Measurements from ENCODE around the gene ADM2.

ADM2 gene

GRCh38 chr22:50483556-50483955 is 2.2 kb downstream of the ADM2 start:
- no peak for TF ChIP-seq CTCF (IDR thresholded peaks at IDR 0.05; ENCODE audit: low read depth, low read length, missing control alignments)
- no peak for DNase-seq
- in situ Hi-C loops (cut with HindIII; ENCODE audit: low pct_ligation_motif_present, low sequenced_read_pairs) = no loop called here
- no peak overlapping the region for H3K4me3 ChIP-seq (ENCODE audit: low read depth, low read length)
- peaks cover 11% of the 10 kb centered on the region for H3K27me3 ChIP-seq (replicated peaks)
- no peaks in the 10 kb centered on the region for H3K36me3 ChIP-seq (replicated peaks)
- no peak overlapping the region for H3K27ac ChIP-seq

GRCh38 chr22:50483977-50484853 is 2.9 kb downstream of the ADM2 start:
- Histone ChIP-seq H3K36me3 (replicated peaks) (no peaks in the 10 kb centered on the region), H3K27me3 (replicated peaks) (peaks cover 11% of the 10 kb centered on the region), H3K4me3 (ENCODE audit: low read depth, low read length) (no peak overlapping the region), H3K27ac (no peak overlapping the region)
- no peak for DNase-seq
- in situ Hi-C loops (cut with HindIII; ENCODE audit: low pct_ligation_motif_present, low sequenced_read_pairs) = no loop called here
- no peak for TF ChIP-seq CTCF (IDR thresholded peaks at IDR 0.05; ENCODE audit: low read depth, low read length, missing control alignments)

- peaks cover 7% of the 10 kb centered on the region for H3K27me3 ChIP-seq (replicated peaks)
- DNase-seq = no peak
Observed at GRCh38 chr22:50485221-50486131, 4.1 kb downstream of the ADM2 start.

GRCh38 chr22:50486561-50487289 is 5.4 kb downstream of the ADM2 start, which contains the start of gene MIOX:
Gene MIOX, plus strand, starts transcription at chr22:50486859. Its CDS starts 39 bp downstream, at chr22:50486898.
- in situ Hi-C loops (cut with HindIII; ENCODE audit: low pct_ligation_motif_present, low sequenced_read_pairs) = no loop called here
- TF ChIP-seq CTCF (IDR thresholded peaks at IDR 0.05; ENCODE audit: low read depth, low read length, missing control alignments) = no peak
- H3K27ac ChIP-seq = no peak within 1 kb of the TSS

More at GRCh38 chr22:50485221-50486131, 4.1 kb downstream of the ADM2 start:
- no peak overlapping the region for H3K4me3 ChIP-seq (ENCODE audit: low read depth, low read length)
- H3K27ac ChIP-seq = no peak overlapping the region
- TF ChIP-seq CTCF (IDR thresholded peaks at IDR 0.05; ENCODE audit: low read depth, low read length, missing control alignments) = no peak
- in situ Hi-C loops (cut with HindIII; ENCODE audit: low pct_ligation_motif_present, low sequenced_read_pairs) = no loop called here
- no peaks in the 10 kb centered on the region for H3K36me3 ChIP-seq (replicated peaks)

GRCh38 chr22:50487290-50488005 is 6.1 kb downstream of the ADM2 start:
- no peaks in the 10 kb centered on the region for H3K36me3 ChIP-seq (replicated peaks)
- no peaks in the 10 kb centered on the region for H3K27me3 ChIP-seq (replicated peaks)
- in situ Hi-C loops (cut with HindIII; ENCODE audit: low pct_ligation_motif_present, low sequenced_read_pairs) = no loop called here
- no peak for DNase-seq
- no peak for TF ChIP-seq CTCF (IDR thresholded peaks at IDR 0.05; ENCODE audit: low read depth, low read length, missing control alignments)
- no peak overlapping the region for H3K27ac ChIP-seq
- H3K4me3 ChIP-seq (ENCODE audit: low read depth, low read length) = no peak overlapping the region

More at GRCh38 chr22:50486561-50487289, 5.4 kb downstream of the ADM2 start, which contains the start of gene MIOX:
- Histone ChIP-seq H3K27me3 (replicated peaks) (no peaks in the 10 kb centered on the region), H3K4me3 (ENCODE audit: low read depth, low read length) (no peak within 1 kb of the TSS), H3K36me3 (replicated peaks) (no peaks in the 10 kb centered on the region)
- DNase-seq = no peak

Data from brain microvascular endothelial cell (primary cell).